Stimulated activated CD4-positive, alpha-beta T cell treated with anti-CD3 and anti-CD28 coated beads, Interleukin-1b, Interleukin-23, amount 100 ng/mL, for 48 hours (primary cell): Measurements from ENCODE around the gene NRG3.
"Not testable (repeated sequence)": the region's sequence is repeated elsewhere in the genome, so short reads cannot be mapped to it uniquely, and the experiment has no call there.

Experiments
- DNase-seq: peaks from one replicate; pipeline ENCODE4 v3.0.0-alpha.2; 2020

Gene NRG3

GRCh38 chr10:82942286-82943099 lies 1067.5 kb downstream of the NRG3 start:
- DNase-seq, result no peak

GRCh38 chr10:82943142-82943541 lies 1068.1 kb downstream of the NRG3 start:
- no peak for DNase-seq

DNA sequence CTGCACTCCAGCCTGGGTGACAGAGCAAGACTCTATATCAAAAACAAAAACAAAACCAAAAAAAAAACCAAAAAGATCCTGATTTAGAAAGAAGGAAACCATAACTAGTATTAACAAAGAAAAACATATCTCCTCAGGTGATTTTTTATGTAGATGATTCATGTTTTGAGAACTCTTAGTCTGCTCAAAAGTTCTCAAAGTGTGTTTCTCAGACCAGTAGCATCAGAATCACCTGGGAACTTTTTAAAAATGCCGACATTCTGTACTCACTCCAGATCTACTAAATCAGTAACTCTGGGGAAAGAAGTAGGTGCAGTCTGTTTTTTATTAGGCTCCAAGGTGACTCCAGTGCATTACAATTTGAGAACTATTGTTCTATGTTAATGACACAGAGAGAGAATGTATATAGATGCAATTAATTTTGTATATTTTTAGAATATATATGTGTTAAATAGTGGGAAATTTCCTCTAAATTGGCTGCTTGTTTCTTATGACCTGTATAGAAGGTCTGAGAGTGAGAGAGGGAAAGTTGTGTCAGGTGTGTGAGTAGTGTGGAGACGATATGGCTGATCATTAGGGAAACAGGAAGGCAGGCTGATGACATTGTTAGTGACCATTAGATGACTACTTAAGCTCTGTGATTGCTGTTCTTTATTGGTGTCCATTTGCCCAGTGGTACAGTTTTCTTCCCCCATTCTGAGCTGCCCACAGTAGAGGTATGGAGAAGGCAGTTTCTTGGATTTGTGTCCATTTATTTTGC lies 1075.0 kb downstream of the NRG3 start:
- DNase-seq, result no peak

- no peak for DNase-seq
These were observed 1078.3 kb downstream of the NRG3 start for GRCh38 chr10:82953331-82953730.

GRCh38 chr10:82953909-82954308 lies 1078.9 kb downstream of the NRG3 start:
- no peak for DNase-seq

- DNase-seq, result not testable (repeated sequence)
These were observed 1085.5 kb downstream of the NRG3 start for GRCh38 chr10:82960421-82961060.

GRCh38 chr10:82961864-82962263 lies 1086.9 kb downstream of the NRG3 start:
- no peak for DNase-seq

DNA sequence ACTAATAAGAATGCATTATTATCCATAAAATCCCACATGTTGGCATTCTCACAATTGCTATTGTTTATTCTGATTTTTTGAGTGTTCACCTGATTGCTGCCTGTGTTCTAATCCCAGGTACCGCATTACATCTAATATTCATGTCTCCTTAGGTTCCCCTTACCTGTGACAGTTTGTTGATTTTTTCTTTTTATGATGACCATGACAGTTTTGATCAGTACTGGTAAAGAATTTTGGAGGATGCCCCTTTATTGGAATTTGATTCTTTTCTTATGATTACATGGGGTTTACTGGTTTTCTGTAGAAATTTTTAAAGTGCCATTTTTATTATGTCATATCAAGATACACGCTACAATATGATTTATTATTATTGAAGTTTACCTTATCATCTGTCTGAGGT lies 1091.1 kb downstream of the NRG3 start:
- no peak for DNase-seq

DNA sequence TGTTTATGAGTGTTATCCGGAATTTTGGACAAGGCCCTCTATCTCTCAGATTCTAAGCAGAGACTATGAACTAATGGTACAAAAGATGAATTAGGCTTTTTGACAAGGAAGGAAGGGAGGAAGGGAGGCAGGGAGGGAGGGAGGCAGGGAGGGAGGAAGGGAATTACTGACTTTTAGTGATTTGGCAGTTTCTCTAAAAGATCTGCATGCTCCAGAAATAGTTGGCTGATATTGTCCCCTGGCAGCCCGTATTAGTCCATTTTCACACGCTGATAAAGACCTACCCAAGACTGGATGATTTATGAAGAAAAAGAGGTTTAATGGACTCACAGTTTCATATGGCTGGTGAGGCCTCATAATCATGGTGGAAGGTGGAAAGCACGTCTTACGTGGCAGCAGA lies 1093.5 kb downstream of the NRG3 start:
- no peak for DNase-seq

DNA sequence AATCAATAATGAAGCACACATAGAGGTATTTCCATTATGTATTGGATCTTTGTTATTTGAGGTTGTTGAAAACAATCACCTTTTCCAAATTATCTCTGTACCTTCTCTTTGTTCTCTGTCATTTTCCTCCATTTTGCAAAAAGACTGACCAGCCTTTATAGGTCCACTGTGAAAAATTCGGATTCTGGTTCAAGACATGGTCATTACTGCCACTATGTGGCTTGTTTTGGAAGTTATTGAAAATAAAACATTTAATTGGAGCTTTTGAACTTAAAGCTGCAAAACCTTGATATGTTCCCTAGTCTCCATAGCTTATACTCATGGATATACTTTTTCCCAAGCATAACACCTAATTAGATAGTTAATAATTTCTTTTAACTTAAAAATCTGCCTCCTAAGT lies 1094.4 kb downstream of the NRG3 start:
- DNase-seq, result no peak

GRCh38 chr10:82980321-82980720 lies 1105.3 kb downstream of the NRG3 start:
- no peak for DNase-seq

DNA sequence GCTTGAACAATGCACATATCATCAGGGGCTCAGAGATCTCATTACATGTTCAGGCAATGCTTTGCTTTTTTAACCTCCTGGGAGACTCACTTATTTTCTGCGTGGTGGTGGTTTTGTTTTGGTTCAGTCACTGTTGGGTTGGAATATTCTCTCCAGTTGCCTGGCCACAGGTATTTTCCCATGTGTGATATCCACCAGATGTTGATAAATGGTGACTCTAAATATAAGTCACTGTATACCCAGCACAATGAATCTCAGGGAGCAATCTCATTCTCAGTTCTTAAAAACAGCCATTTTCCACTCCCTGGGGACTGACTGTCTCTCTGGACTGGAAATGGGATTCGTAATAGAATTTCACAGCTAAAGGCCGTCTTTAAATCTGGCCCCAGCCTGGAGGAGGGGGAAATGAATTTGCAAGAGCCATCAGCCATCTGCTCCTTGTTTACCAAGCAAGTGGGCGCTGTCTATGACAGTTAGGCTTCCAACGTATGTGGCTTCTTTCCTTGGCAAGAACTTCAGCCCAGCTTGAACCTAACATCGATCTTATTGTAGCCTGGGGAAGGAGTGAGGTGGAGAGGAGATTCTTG lies 1106.2 kb downstream of the NRG3 start:
- DNase-seq, result no peak

DNA sequence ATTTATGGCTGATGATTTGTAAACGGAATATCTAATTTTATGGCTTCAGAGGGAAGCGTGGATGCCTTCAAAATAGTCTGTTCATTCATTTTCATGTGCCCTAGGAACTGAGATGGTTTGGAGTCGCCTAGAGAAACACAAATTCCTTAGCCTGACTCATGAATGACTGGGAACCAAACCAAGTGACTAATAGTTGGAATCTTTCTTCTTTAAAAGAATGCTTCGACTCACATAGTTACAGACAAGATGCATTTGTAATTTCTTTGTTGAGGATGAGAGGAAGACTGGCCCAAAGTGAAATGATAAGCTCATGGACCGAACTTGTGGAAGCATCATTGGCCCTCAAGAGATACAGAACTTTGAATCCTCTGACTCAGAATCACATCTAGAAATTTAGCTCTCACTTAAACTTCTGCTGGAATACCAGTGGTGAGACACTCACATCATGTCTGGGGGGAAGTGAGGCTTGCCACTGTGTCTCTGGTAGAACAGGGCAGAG lies 1107.2 kb downstream of the NRG3 start:
- no peak for DNase-seq

DNA sequence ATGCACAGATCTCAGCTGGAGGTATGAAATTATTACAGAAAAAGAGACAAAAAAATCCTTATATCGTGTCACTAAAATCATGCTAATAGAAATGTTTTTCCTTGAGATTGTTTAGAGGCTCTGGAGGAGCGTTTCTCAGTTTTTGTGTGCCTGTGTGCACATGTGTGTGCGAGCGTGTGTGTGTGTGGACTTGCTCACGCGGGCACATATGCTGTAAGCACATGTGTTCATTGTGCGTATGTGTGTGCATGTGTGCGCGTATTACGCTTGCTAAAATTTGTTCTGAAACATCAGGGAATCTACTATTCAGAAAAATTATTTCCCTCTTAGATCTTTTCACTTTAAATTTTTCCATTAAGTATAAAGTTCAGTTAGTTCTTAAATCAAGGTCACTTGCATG lies 1111.2 kb downstream of the NRG3 start:
- DNase-seq, result no peak

- DNase-seq, result not testable (repeated sequence)
These were observed 1131.5 kb downstream of the NRG3 start for GRCh38 chr10:83006479-83006878.

DNA sequence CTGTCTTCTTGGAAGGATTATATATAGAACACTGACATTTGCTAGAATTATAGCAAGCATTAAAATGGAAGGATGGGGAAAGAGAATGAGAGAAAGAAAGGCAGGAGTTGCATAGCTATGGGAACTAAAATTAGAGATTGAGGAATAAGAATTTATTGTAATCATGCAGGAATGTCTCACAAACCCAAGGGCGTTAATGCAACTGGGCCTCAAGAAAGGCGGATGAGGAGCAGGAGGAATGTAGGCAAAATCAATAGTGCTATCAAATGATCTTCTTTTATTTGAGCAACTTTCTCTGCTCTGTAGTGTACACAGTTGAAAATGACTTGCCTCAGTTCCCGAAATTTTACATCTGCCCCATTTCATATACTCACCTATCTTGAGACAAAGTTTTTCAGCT lies 1132.5 kb downstream of the NRG3 start:
- no peak for DNase-seq

- no peak for DNase-seq
These were observed 1137.9 kb downstream of the NRG3 start for GRCh38 chr10:83012866-83013265.

DNA sequence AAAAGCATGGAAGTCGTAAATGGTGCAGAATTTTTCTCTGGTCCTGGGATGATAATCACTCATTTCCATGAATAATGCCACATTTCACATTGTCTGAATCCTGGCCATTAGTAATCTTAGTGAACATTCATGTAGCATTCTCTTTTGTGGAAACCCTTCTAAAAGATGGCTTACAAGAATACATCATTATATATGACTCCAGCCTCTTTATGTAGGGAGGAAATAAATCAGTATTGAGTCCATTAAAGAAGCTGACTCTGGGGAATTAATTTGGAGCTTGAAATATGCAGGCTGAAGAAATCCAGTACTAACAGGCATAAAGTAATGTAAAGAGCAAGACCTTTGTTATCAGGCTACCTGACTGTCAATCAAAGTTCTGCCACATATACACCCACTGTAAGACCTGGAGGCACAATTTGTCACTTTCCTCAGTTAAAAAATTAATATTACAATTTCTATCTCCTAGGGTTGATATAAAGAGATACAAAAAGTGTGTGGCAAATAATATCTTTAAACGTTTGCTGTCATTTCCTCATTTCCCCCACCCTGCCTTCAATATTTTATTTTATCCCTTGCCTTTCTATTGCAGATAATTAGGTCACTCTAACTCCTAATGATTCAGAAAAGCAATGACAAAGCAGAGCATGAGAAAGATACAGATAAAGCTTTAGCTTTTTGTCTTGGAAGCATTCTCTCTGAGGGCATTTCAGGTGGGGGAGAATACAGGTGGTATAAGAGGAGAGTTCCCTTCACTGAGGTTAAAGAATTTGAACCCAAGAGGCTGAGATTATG lies 1142.3 kb downstream of the NRG3 start:
- DNase-seq, result no peak

DNA sequence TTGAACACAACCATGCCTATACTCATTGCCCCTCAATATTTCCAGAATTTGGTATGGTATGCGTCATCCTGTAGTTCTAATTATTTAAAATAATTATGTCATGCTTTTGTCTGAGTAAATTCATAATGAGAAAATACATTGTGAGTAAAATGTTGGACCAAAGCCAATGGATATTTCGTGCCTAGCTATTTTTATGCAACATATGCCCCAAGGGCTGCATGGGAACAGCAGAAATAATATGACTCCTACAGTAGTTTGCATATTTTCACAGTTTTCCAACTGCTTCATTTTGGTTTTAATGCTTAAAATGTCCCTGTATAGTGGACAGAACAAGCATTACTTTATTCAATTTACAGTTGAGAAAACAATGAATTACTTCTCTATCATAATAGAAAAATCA lies 1148.7 kb downstream of the NRG3 start:
- no peak for DNase-seq
